ENCODE measurements around the gene TAGLN. TPM values are rescaled to one million over a fixed set of nuclear protein-coding genes. Genes with fewer than 3 reads are reported as not detected.

TAGLN gene
- total RNA-seq, 4 donors from 2014 or later, result 1,525 to 3,984 (median 2,307) TPM

DNA sequence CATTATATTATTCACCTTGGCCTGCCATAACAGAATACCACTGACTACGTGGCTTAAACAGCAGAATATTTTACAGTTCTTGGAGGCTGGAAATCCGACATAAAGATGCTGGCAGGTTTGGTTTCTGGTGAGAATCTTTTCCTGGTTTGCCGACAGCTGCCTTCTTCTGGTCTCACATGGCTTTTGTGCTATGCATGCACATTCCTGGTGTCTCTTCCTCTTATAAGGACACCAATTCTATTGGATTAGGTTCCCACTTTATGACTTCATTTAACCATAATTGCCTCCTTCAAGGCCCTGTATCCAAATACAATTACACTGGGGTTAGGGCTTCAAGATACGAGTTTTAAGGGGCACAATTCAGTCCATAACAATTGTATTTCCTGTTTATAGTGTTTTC, 50.4 kb downstream of the TAGLN start:
- 79 to 87% methylated on average over 4 of the region's 4 CpGs for WGBS, 2 donors
- Histone ChIP-seq H3K27ac (no peak overlapping the region), H3K27me3 (no peaks in the 10 kb centered on the region), H3K4me1 (no peaks in the 10 kb centered on the region), H3K9me3 (no peaks in the 10 kb centered on the region), H3K4me3 (no peak overlapping the region), H3K36me3 (peaks cover 0 to 85% (median 3%) of the 10 kb centered on the region in 3 donors)
- no peak for TF ChIP-seq POLR2A (IDR thresholded peaks at IDR 0.05)
- TF ChIP-seq, protein P1, sequence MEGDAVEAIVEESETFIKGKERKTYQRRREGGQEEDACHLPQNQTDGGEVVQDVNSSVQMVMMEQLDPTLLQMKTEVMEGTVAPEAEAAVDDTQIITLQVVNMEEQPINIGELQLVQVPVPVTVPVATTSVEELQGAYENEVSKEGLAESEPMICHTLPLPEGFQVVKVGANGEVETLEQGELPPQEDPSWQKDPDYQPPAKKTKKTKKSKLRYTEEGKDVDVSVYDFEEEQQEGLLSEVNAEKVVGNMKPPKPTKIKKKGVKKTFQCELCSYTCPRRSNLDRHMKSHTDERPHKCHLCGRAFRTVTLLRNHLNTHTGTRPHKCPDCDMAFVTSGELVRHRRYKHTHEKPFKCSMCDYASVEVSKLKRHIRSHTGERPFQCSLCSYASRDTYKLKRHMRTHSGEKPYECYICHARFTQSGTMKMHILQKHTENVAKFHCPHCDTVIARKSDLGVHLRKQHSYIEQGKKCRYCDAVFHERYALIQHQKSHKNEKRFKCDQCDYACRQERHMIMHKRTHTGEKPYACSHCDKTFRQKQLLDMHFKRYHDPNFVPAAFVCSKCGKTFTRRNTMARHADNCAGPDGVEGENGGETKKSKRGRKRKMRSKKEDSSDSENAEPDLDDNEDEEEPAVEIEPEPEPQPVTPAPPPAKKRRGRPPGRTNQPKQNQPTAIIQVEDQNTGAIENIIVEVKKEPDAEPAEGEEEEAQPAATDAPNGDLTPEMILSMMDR (IDR thresholded peaks at IDR 0.05), result no peak
- no peak for TF ChIP-seq EP300 (IDR thresholded peaks at IDR 0.05)
- no peak for DNase-seq (ENCODE audit: low spot score in 2 of 2)

GRCh38 chr11:117251506-117251905, 52.3 kb downstream of the TAGLN start:
- H3K9me3 ChIP-seq, result no peaks in the 10 kb centered on the region
- peaks cover 0 to 85% (median 0%) of the 10 kb centered on the region in 3 donors for H3K36me3 ChIP-seq
- no peaks in the 10 kb centered on the region for H3K27me3 ChIP-seq
- no peak overlapping the region for H3K4me3 ChIP-seq
- TF ChIP-seq POLR2A (IDR thresholded peaks at IDR 0.05), result no peak
- no peaks in the 10 kb centered on the region for H3K4me1 ChIP-seq
- DNase-seq (ENCODE audit: low spot score in 2 of 2), result no peak
- WGBS, 2 donors, result 88% methylated on average over 7 to 10 of the region's 10 CpGs
- no peak overlapping the region for H3K27ac ChIP-seq

GRCh38 chr11:117255966-117256365, 56.8 kb downstream of the TAGLN start:
- no peaks in the 10 kb centered on the region for H3K4me1 ChIP-seq
- no peaks in the 10 kb centered on the region for H3K9me3 ChIP-seq
- H3K27me3 ChIP-seq, result no peaks in the 10 kb centered on the region
- DNase-seq (ENCODE audit: low spot score in 2 of 2), result no peak
- 86 to 88% methylated on average over 3 of the region's 3 CpGs for WGBS, 2 donors
- H3K36me3 ChIP-seq, result peaks cover 0 to 73% (median 0%) of the 10 kb centered on the region in 3 donors
- H3K27ac ChIP-seq, result no peak overlapping the region
- TF ChIP-seq POLR2A (IDR thresholded peaks at IDR 0.05), result no peak
- TF ChIP-seq, protein P1 (IDR thresholded peaks at IDR 0.05), result no peak
- no peak for TF ChIP-seq EP300 (IDR thresholded peaks at IDR 0.05)
- no peak overlapping the region for H3K4me3 ChIP-seq

DNA sequence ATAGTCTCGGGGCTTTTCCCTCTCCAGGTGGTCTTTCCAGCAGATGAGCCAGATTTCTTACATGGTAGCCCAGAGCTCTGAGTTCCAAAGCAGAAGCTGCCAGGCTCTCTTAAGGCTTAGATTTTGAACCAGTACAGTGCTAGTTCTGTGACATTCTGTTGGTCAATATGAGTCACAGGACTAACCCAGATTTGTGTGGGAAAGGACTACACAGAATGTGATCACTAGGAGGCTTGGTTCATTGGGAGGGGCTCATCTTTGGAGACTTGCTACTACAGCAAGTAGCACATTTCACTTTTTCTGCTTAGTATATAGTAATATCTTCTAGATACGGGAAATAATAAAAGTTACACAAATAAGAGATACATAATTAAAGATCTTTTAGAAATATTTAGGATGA, 57.4 kb downstream of the TAGLN start:
- 51 to 73% methylated on average over 2 of the region's 2 CpGs for WGBS, 2 donors

More for the DNA sequence above, 57.4 kb downstream of the TAGLN start:
- Histone ChIP-seq H3K4me3 (no peak overlapping the region), H3K4me1 (no peaks in the 10 kb centered on the region), H3K36me3 (peaks cover 0 to 79% (median 0%) of the 10 kb centered on the region in 3 donors), H3K27me3 (no peaks in the 10 kb centered on the region), H3K9me3 (no peaks in the 10 kb centered on the region), H3K27ac (no peak overlapping the region)
- TF ChIP-seq EP300 (IDR thresholded peaks at IDR 0.05), result no peak
- no peak for TF ChIP-seq POLR2A (IDR thresholded peaks at IDR 0.05)
- TF ChIP-seq, protein P1 (IDR thresholded peaks at IDR 0.05), result no peak
- DNase-seq (ENCODE audit: low spot score in 2 of 2), result no peak

Other genes with a start within 250 kb of the TAGLN start
- gene SIK3, start 100.9 kb upstream of the TAGLN start, total RNA-seq, result 10 to 100 TPM; 45.0 to 70.2 (median 48.8) TPM
- 100 to 1,000 TPM in 3 of 4 donors, 10 to 100 TPM in 1; 96.9 to 125 (median 109) TPM for gene PAFAH1B2, start 55.1 kb upstream of the TAGLN start, total RNA-seq
- gene SIDT2, start 20.6 kb upstream of the TAGLN start, total RNA-seq, result 100 to 1,000 TPM in 3 of 4 donors, 10 to 100 TPM in 1; 72.6 to 132 (median 125) TPM
- gene PCSK7, start 32.7 kb downstream of the TAGLN start, total RNA-seq, result 10 to 100 TPM; 45.4 to 94.5 (median 71.6) TPM
- 10 to 100 TPM; 10.8 to 16.6 (median 12.8) TPM for gene RNF214, start 33.3 kb downstream of the TAGLN start, total RNA-seq
- 1 to 10 TPM; 4.3 to 9.4 (median 6.6) TPM for gene BACE1-AS, start 92.0 kb downstream of the TAGLN start, total RNA-seq
- gene BACE1, start 116.9 kb downstream of the TAGLN start, total RNA-seq, result 10 to 100 TPM; 23.2 to 35.1 (median 26.0) TPM
- 10 to 100 TPM; 23.9 to 53.4 (median 39.4) TPM for gene CEP164, start 128.5 kb downstream of the TAGLN start, total RNA-seq

Measured in tibial nerve (tissue), 4 donors.